B cell (primary cell): ENCODE results near the gene HOXB7.

Experiments
- EZH2 ChIP-seq: IDR thresholded peaks from 2 replicates; pipeline ENCODE4 v1.6.1; 2012; ENCODE audit warnings: borderline replicate concordance, low read depth, mild to moderate bottlenecking, moderate library complexity, low read length; ENCODE audit not compliant: insufficient read depth, poor library complexity, severe bottlenecking
- TF ChIP-seq, protein P1 (sequence below): fragments of 200-600 bp; IDR thresholded peaks from one replicate; pipeline ENCODE4 v1.8.0; 2022; ENCODE audit warnings: antibody characterized with exemption, mild to moderate bottlenecking

DNA sequence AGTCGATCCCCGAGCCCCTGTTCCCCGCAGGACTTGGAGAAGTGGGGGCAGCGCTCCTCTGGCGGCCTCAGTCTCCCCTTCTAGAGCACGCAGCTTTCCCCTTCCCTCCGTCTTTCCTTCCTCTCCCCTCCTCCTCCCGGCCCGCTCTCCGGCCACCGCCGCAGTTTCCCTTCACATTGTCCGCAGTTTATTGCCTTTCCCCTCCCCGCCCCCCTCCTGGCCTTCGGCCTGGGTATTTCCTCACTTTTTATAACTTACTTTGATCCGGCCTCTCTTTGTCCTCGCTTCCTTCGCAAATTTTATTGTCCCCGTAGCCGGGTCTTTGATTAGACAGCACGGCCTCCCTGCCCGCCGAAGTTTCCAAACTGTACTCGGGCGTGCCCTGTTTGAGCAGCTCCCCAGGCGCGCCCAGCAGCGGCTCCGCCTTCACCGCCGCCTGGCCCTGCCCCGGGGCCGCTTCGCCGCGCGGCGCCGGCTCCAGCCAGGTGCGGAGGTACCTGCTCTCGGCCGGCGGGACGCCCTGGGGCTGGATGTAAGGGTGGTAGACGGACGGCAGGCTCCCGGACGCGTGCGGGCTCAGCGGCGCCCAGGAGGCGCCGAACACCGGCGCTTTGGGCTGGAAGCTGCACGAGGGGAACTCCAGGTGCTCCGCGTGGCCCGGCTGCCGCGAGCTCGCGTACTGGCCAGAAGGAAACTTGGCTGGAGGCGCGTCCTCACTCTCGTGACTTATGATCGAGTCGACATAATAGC lies 14.9 kb upstream of the HOXB7 start:
- TF ChIP-seq, protein P1, sequence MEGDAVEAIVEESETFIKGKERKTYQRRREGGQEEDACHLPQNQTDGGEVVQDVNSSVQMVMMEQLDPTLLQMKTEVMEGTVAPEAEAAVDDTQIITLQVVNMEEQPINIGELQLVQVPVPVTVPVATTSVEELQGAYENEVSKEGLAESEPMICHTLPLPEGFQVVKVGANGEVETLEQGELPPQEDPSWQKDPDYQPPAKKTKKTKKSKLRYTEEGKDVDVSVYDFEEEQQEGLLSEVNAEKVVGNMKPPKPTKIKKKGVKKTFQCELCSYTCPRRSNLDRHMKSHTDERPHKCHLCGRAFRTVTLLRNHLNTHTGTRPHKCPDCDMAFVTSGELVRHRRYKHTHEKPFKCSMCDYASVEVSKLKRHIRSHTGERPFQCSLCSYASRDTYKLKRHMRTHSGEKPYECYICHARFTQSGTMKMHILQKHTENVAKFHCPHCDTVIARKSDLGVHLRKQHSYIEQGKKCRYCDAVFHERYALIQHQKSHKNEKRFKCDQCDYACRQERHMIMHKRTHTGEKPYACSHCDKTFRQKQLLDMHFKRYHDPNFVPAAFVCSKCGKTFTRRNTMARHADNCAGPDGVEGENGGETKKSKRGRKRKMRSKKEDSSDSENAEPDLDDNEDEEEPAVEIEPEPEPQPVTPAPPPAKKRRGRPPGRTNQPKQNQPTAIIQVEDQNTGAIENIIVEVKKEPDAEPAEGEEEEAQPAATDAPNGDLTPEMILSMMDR, result no peak
- TF ChIP-seq EZH2, result peak; percentile 38
